Subcutaneous preadipocyte (primary cell): ENCODE results near the gene TUBA1B. TPM values are rescaled to one million over a fixed set of nuclear protein-coding genes. Genes with fewer than 3 reads are reported as not detected.

Experiments
- small RNA-seq: library from RNA; depleted of rRNA; stranded (forward); fragments of <200 nt; gene quantifications from one replicate; pipeline ENCODE3, GENCODE V24; 2012
- total RNA-seq: library from RNA; depleted of rRNA; stranded (reverse); fragments of >200 nt; gene quantifications from 2 replicates; pipeline ENCODE4 v1.2.3, GENCODE V29; 2012

Gene TUBA1B
- 2,784 and 3,087 TPM in 2 replicates for total RNA-seq

DNA sequence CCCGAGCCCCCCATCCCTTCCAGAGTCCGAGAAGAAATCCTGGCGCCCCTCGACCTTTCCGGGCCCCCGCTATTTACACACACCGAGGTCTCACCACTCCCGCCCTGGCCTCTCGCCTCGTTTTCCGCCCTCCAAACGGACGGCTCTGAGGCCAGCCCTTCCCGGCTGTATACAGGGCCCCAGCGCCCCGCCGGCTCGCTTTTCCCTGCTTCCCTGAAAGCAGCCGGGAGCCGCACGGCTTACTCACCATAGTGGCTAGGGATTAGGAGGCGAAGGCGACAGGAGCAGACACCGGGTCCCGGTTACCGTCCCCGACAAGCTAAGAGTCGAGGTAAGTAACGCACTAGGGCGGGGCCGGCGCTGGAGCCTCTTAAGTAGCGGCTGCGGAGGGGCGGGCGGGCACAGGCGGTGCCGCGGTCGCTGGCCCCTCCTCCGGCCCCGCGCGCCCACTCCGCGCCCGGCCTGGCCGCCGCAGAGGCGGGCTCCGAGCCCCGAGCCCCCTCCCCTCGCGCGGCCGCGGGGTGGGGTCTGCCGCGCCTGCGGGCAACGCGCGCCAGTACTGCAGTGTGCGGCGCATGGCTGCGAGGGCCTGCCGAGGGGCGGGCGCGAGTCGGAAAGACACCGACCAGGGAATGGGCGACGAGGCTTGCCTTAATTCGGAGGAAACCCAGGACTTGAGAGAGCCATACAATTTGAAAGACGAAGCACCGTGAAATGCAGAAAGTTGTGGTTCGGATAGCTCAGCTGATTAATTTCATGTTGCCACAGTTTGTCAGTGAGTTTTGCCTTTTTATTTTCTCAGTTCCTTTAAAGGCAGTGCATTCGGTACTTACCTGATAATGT is at the start of gene TUBA1B:
Gene TUBA1B, minus strand, starts transcription at position 345 of the 843 bp plus-strand sequence. Its CDS starts 95 bp downstream, at position 250.

DNA sequence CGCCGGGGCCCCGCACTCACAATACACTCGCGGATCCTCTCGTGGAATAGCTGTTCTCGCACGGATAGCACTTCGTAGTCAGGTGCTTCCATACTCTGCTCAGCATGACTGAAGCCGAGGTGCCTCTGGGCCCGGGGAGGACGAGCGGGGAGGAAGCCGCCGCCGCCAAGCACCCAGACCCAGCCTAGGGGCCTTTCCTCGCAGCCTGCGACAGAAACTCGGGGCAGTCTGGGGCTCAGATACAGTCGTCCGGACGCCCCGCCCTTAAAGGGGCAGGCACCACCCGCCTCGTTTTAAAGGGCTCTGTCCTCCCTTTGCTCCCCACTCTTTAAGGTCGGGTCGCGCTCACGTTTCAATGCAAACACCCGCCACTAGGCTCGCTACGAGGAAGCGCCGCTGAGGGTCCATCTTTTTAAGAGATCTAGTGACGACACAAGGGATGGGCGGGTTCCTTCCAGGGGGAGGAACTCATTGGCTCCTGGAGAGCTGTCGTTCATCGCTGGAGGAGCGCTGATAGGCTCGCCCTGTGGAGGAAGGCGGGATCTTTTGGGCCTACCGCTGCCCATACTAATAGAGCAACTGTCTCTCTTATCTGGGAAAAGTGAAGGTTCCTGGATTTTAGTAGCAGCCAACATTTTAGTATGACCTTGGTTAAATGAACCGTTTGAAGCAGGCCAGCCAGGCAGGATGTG is 20.6 kb downstream of the TUBA1B start, which contains the start of gene LMBR1L:
Gene LMBR1L, minus strand, starts transcription at position 384 of the 692 bp plus-strand sequence. Its CDS starts 292 bp downstream, at position 92.

DNA sequence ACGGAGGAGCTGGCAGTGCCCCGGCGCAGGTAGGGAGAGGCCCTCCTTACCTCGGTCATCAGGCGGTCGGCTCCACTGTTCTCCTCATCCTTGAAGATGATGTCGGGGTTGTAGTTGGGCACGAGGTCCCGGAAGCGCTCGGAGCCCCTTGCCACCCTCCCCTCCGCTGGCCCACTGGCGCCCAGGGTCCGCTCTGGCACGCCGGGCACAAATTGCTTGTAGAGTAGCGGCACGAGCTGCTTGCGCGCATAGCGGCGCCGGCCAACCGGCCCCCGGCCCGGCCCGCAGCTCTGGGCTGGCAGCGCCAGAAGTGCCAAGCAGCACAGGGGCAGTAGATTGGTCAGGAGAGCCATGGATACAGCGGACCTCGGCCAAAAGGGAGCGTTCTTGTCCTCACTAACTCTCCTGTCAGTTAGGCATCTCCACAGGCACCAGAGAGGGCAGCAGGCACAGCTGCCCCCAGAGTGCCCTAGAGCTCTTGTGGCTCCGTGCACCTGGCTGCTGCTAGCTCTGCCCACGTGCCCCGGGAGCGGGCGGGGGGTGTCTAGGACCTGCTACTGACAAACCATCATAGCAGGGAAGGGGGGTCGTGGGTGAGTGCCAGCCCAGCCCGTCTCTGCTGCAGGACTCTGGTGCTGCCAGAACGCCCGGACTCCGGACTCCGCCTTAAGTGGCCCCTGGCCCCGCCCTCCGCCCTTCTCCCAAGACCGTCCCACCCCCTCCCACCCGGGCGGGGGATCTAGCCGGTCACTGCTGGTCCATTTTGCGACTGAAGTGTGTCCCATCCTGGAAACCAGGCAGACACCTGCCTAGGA is 36.8 kb downstream of the TUBA1B start, which contains the start of gene DHH:
Gene DHH, minus strand, starts transcription at position 642 of the 815 bp plus-strand sequence. Its CDS starts 289 bp downstream, at position 353.

Small RNA genes lying within 50 kb of the gene (small RNA-seq; reads per million reads assigned to genes)
- not detected for gene RF00019

Other genes starting within 250 kb of the TUBA1B start
- gene FKBP11, start 205.9 kb downstream of the TUBA1B start, total RNA-seq = 23.5 and 36.0 TPM in 2 replicates
- gene ARF3, start 173.9 kb downstream of the TUBA1B start, total RNA-seq = 40.4 and 51.6 TPM in 2 replicates
- 0.20 TPM in 1 of 2 replicates, not detected in the other for gene WNT10B, start 159.7 kb downstream of the TUBA1B start, total RNA-seq
- gene WNT1, start 153.1 kb downstream of the TUBA1B start, total RNA-seq = not detected in 2 replicates
- gene DDN, start 132.0 kb downstream of the TUBA1B start, total RNA-seq = under 0.01 TPM in 2 replicates
- 68.4 and 69.8 TPM in 2 replicates for gene PRKAG1, start 112.6 kb downstream of the TUBA1B start, total RNA-seq
- gene KMT2D, start 70.6 kb downstream of the TUBA1B start, total RNA-seq = 23.1 and 32.1 TPM in 2 replicates
- gene RHEBL1, start 61.4 kb downstream of the TUBA1B start, total RNA-seq = 0.37 and 0.39 TPM in 2 replicates
- gene DHH, start 36.6 kb downstream of the TUBA1B start, total RNA-seq = under 0.01 TPM in 1 of 2 replicates, not detected in the other
- 41.8 and 43.7 TPM in 2 replicates for gene LMBR1L, start 20.5 kb downstream of the TUBA1B start, total RNA-seq
- 513 and 543 TPM in 2 replicates for gene TUBA1A, start 57.7 kb upstream of the TUBA1B start, total RNA-seq
- 823 and 1,037 TPM in 2 replicates for gene TUBA1C, start 133.7 kb upstream of the TUBA1B start, total RNA-seq
- not detected in 2 replicates for gene PRPH, start 163.8 kb upstream of the TUBA1B start, total RNA-seq
- gene TROAP, start 191.9 kb upstream of the TUBA1B start, total RNA-seq = 14.0 and 18.8 TPM in 2 replicates
- gene C1QL4, start 205.8 kb upstream of the TUBA1B start, total RNA-seq = not detected in 2 replicates
- 0.20 TPM in 1 of 2 replicates, not detected in the other for gene DNAJC22, start 215.5 kb upstream of the TUBA1B start, total RNA-seq
- gene SPATS2, start 236.1 kb upstream of the TUBA1B start, total RNA-seq = 14.0 and 22.1 TPM in 2 replicates